NCI-H82 (cell line): ENCODE results near the gene ZIC1.
A peak's percentile ranks its signal among the peaks of the same experiment; 100 is the strongest.

Experiments used
- DNase-seq: peaks from one replicate; lab custom pipeline; 2025; lab: John Stamatoyannopoulos, UW

ZIC1 gene

GRCh38 chr3:147380387-147380951, 28.7 kb upstream of the ZIC1 start:
- no peak for DNase-seq

- DNase-seq, result no peak
Measured at GRCh38 chr3:147380977-147381376, 28.2 kb upstream of the ZIC1 start.

- DNase-seq, result no peak
Measured at GRCh38 chr3:147381596-147381995, 27.6 kb upstream of the ZIC1 start.

- no peak for DNase-seq
Measured at GRCh38 chr3:147383617-147384016, 25.5 kb upstream of the ZIC1 start.

GRCh38 chr3:147384210-147385058, 24.7 kb upstream of the ZIC1 start:
- DNase-seq, result peak; percentile 12

- DNase-seq, result no peak
Measured at GRCh38 chr3:147385059-147386012, 23.8 kb upstream of the ZIC1 start.

- no peak for DNase-seq
Measured at GRCh38 chr3:147387291-147387884, 21.8 kb upstream of the ZIC1 start.

GRCh38 chr3:147387885-147388699, 21.1 kb upstream of the ZIC1 start:
- DNase-seq, result no peak

GRCh38 chr3:147388700-147389580, 20.2 kb upstream of the ZIC1 start:
- DNase-seq, result no peak

- no peak for DNase-seq
Measured at GRCh38 chr3:147389717-147390116, 19.4 kb upstream of the ZIC1 start.

- no peak for DNase-seq
Measured at GRCh38 chr3:147390589-147391569, 18.3 kb upstream of the ZIC1 start.

GRCh38 chr3:147391781-147392624, 17.2 kb upstream of the ZIC1 start:
- peak; percentile 80 for DNase-seq

GRCh38 chr3:147392625-147392946, 16.6 kb upstream of the ZIC1 start:
- DNase-seq, result peak; percentile 67

- DNase-seq, result peak; percentile 83
Measured at GRCh38 chr3:147393261-147393942, 15.8 kb upstream of the ZIC1 start.

GRCh38 chr3:147393943-147394883, 15.0 kb upstream of the ZIC1 start:
- no peak for DNase-seq

GRCh38 chr3:147394884-147395225, 14.3 kb upstream of the ZIC1 start:
- no peak for DNase-seq
